SK-N-SH (cell line): ENCODE data around the gene LILRB5. TPM values are rescaled to one million over a fixed set of nuclear protein-coding genes. Genes with fewer than 3 reads are reported as not detected.
"Not testable (repeated sequence)": the region's sequence is repeated elsewhere in the genome, so short reads cannot be mapped to it uniquely, and the experiment has no call there.

Experiments
- CTCF ChIA-PET: fragments of 300-600, 350-600 bp; formaldehyde crosslinking; extraction: SDS; loops from one replicate; lab custom pipeline; 2021; lab: Yijun Ruan, JAX
- POLR2A ChIA-PET: fragments of 350-600 bp; sonication (Branson Sonifier 250); formaldehyde crosslinking; extraction: SDS; loops from one replicate; lab custom pipeline; 2020; ENCODE audit warnings: antibody characterized with exemption, inconsistent platforms; lab: Yijun Ruan, JAX
- DNase-seq: peaks from one replicate; pipeline ENCODE4 v3.0.0; 2012
- H2AFZ ChIP-seq: fragments of 200-600 bp; sonication (generic); 2 replicates; pipeline ENCODE4 v1.8.1; 2016; ENCODE audit warnings: antibody characterized with exemption, mild to moderate bottlenecking, low read depth
- H3F3A ChIP-seq: fragments of 200-600 bp; sonication (generic); replicated peaks from 2 replicates; pipeline ENCODE3; 2016; ENCODE audit warnings: antibody characterized with exemption, mild to moderate bottlenecking; ENCODE audit not compliant: insufficient read depth
- H3K27ac ChIP-seq, 2 experiments: fragments of 200-500 bp in 1 of 2; fragments of 200-600 bp in 1 of 2; sonication (Bioruptor generic) in 1 of 2; sonication (generic), shearing (Covaris generic) in 1 of 2; 2 replicates each; pipeline versions ENCODE4 v1.5.1 to v1.6.1; 2014 to 2016; ENCODE audit warnings: low read depth in 2 of 2, inconsistent platforms in 1 of 2, low read length in 1 of 2, mild to moderate bottlenecking in 1 of 2, mixed read lengths in 1 of 2
- H3K27me3 ChIP-seq: fragments of 200-600 bp; sonication (generic), shearing (Covaris generic); 2 replicates; pipeline ENCODE4 v1.6.1; 2016; ENCODE audit warnings: mixed run types; ENCODE audit not compliant: insufficient read depth
- H3K36me3 ChIP-seq, 2 experiments: fragments of 200-500 bp in 1 of 2; fragments of 200-600 bp in 1 of 2; sonication (Bioruptor generic) in 1 of 2; sonication (generic) in 1 of 2; replicated peaks in 1 of 2; 2 replicates each; pipeline versions ENCODE3 to v1.5.1; 2014 to 2016; ENCODE audit warnings: low read length in 1 of 2, mild to moderate bottlenecking in 1 of 2; ENCODE audit not compliant: insufficient read depth in 2 of 2, control insufficient read depth in 1 of 2
- H3K4me1 ChIP-seq, 2 experiments: fragments of 200-500 bp in 1 of 2; fragments of 200-600 bp in 1 of 2; sonication (Bioruptor generic) in 1 of 2; sonication (generic), shearing (Covaris generic) in 1 of 2; 2 replicates each; pipeline versions ENCODE4 v1.5.1 to v1.6.1; 2014 to 2016; ENCODE audit warnings: low read depth in 1 of 2, low read length in 1 of 2, mixed run types in 1 of 2; ENCODE audit not compliant: insufficient read depth in 2 of 2, control insufficient read depth in 1 of 2
- H3K4me2 ChIP-seq: fragments of 200-600 bp; sonication (generic), shearing (Covaris generic); 2 replicates; pipeline ENCODE4 v1.6.1; 2017; ENCODE audit warnings: mixed run types
- H3K4me3 ChIP-seq, 2 experiments: fragments of 200-500 bp in 1 of 2; fragments of 200-600 bp in 1 of 2; sonication (Bioruptor generic) in 1 of 2; sonication (generic), shearing (Covaris generic) in 1 of 2; 2 replicates each; pipeline versions ENCODE4 v1.5.1 to v1.8.1; 2014 to 2016; ENCODE audit warnings: low read depth in 2 of 2, inconsistent platforms in 1 of 2, low read length in 1 of 2, mild to moderate bottlenecking in 1 of 2, mixed read lengths in 1 of 2, moderate library complexity in 1 of 2
- H3K79me2 ChIP-seq: fragments of 200-600 bp; sonication (generic); 2 replicates; pipeline ENCODE4 v1.8.1; 2017; ENCODE audit warnings: mild to moderate bottlenecking; ENCODE audit not compliant: insufficient read depth
- H3K9ac ChIP-seq: fragments of 200-600 bp; sonication (generic); 2 replicates; pipeline ENCODE4 v1.6.1; 2017; ENCODE audit warnings: mixed run types
- H3K9me2 ChIP-seq: fragments of 200-600 bp; sonication (generic); 2 replicates; pipeline ENCODE4 v1.6.1; 2017; ENCODE audit warnings: mixed run types
- H3K9me3 ChIP-seq: fragments of 200-600 bp; sonication (generic); 2 replicates; pipeline ENCODE4 v1.6.1; 2017; ENCODE audit warnings: mixed run types, mild to moderate bottlenecking, moderate library complexity
- H4K20me1 ChIP-seq: fragments of 200-600 bp; sonication (generic); 2 replicates; pipeline ENCODE4 v1.6.1; 2017; ENCODE audit warnings: mild to moderate bottlenecking, mixed run types; ENCODE audit not compliant: insufficient read depth
- WGBS: methylation state at CpG from one replicate; pipeline ENCODE4 v1.1.6; 2017; ENCODE audit warnings: low lambda C conversion rate; 5-methylcytosine and 5-hydroxymethylcytosine counted together
- polyA plus RNA-seq, 3 experiments: library from polyadenylated mRNA; depleted of rRNA; stranded (reverse); fragments of >200 nt; gene quantifications; 2 replicates each; pipeline ENCODE4 v1.2.3, GENCODE V29; 2012

LILRB5 gene
- polyA plus RNA-seq, 1 of the 3 experiments (the other 2 are of a cell fraction) = not detected

GRCh38 chr19:54242646-54243045, 14.4 kb downstream of the LILRB5 start, which contains the start of gene LILRA6:
Gene LILRA6 (minus strand): TSS chr19:54242790.
- DNase-seq, H3K4me1 ChIP-seq, CTCF ChIA-PET, H3K9ac ChIP-seq, H3K4me2 ChIP-seq, H2AFZ ChIP-seq, H3K36me3 ChIP-seq, POLR2A ChIA-PET, H3K9me2 ChIP-seq, H3K79me2 ChIP-seq, H3F3A ChIP-seq, H3K4me3 ChIP-seq, H4K20me1 ChIP-seq, H3K27ac ChIP-seq, H3K9me3 ChIP-seq: not testable (repeated sequence)
- WGBS = no CpG with 5 or more reads among the region's 6 CpGs
- H3K27me3 ChIP-seq = peaks cover 35% of the 10 kb centered on the region

- H2AFZ ChIP-seq, H4K20me1 ChIP-seq, H3K36me3 ChIP-seq, H3K79me2 ChIP-seq, H3K4me2 ChIP-seq, H3K27ac ChIP-seq, H3K4me3 ChIP-seq, H3K9me3 ChIP-seq, CTCF ChIA-PET, H3F3A ChIP-seq, DNase-seq, H3K9me2 ChIP-seq, H3K9ac ChIP-seq, H3K4me1 ChIP-seq, POLR2A ChIA-PET: not testable (repeated sequence)
- no CpG with 5 or more reads among the region's 4 CpGs for WGBS
- H3K27me3 ChIP-seq = peaks cover 34% of the 10 kb centered on the region
These were observed 14.8 kb downstream of the LILRB5 start for GRCh38 chr19:54242234-54242633.

GRCh38 chr19:54240372-54241336, 16.4 kb downstream of the LILRB5 start:
- H3K4me1 ChIP-seq, H3K9me2 ChIP-seq, POLR2A ChIA-PET, CTCF ChIA-PET, H3K27ac ChIP-seq, H2AFZ ChIP-seq, H3K79me2 ChIP-seq, H3K4me2 ChIP-seq, H3F3A ChIP-seq, H3K9me3 ChIP-seq, H3K9ac ChIP-seq, DNase-seq, H3K36me3 ChIP-seq, H4K20me1 ChIP-seq, H3K4me3 ChIP-seq: not testable (repeated sequence)
- WGBS = 26% methylated on average over 15 of the region's 22 CpGs
- H3K27me3 ChIP-seq = peaks cover 47% of the 10 kb centered on the region

- H2AFZ ChIP-seq, H3K79me2 ChIP-seq, H3K27ac ChIP-seq, H4K20me1 ChIP-seq, CTCF ChIA-PET, H3K9me3 ChIP-seq, H3K9ac ChIP-seq, DNase-seq, POLR2A ChIA-PET, H3K4me3 ChIP-seq, H3K4me2 ChIP-seq, H3F3A ChIP-seq, H3K36me3 ChIP-seq, H3K4me1 ChIP-seq, H3K9me2 ChIP-seq: not testable (repeated sequence)
- 16% methylated on average over 7 of the region's 21 CpGs for WGBS
- H3K27me3 ChIP-seq = peaks cover 43% of the 10 kb centered on the region
These were observed 17.3 kb downstream of the LILRB5 start for GRCh38 chr19:54239491-54240371.
